ENCODE data around the gene ACOT2. TPM values are rescaled to one million over a fixed set of nuclear protein-coding genes. Genes with fewer than 3 reads are reported as not detected.

Gene ACOT2
- polyA plus RNA-seq, 1 donor, result 27.3 TPM

DNA sequence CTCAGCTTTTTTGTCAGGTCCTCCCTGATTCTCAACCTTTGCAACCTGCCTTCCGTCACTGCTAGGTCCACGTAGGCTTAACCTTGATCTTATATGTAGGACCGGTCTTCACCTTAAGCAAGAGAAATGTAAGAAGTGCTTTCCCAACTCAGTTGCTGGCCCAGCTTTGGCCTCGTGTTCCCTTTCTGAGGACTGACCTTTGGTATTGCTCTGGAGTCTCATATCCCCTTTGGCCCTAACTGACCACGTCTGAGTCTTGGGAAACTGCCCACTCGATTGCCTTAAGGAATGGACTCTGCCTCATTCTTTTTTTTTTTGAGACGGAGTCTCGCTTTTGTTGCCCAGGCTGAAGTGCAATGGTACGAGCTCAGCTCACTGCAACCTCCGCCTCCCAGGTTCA, 51.3 kb downstream of the ACOT2 start:
- no peak for DNase-seq

DNA sequence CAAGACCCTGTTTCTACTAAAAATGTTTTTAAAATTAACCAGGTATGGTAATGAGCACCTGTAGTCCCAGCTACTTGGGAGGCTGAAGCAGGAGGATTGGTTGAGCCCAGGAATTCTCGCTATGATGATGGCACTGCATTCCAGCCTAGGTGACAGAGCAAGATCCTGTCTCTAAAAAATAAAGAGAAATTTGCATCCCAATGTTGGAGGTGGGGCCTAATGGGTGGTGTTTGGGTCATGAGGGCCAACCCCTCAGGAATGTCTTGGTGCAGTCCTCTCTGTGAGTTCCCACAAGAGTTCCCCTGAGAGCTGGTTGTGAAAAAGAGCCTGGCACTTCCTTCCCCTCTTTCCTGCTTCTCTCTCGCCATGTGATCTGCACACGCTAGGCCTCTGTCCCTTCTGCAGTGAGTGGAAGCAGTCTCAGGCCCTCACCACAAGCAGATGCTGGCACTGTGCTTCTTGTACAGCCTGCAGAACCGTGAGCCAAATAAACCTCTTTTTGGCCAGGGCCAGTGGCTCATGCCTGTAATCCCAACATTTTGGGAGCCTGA, 54.6 kb downstream of the ACOT2 start:
- no peak for DNase-seq

Other genes with a start within 250 kb of the ACOT2 start
- 31.3 TPM for gene NUMB, start 110.7 kb upstream of the ACOT2 start, polyA plus RNA-seq (ENCODE audit: insufficient read length)
- gene RIOX1, start 78.3 kb upstream of the ACOT2 start, polyA plus RNA-seq (ENCODE audit: insufficient read length), result 5.5 TPM
- gene ACOT1, start 32.1 kb upstream of the ACOT2 start, polyA plus RNA-seq (ENCODE audit: insufficient read length), result 4.0 TPM
- 1.0 TPM for gene HEATR4, start 10.3 kb upstream of the ACOT2 start, polyA plus RNA-seq (ENCODE audit: insufficient read length)
- gene ACOT4, start 22.7 kb downstream of the ACOT2 start, polyA plus RNA-seq (ENCODE audit: insufficient read length), result 0.44 TPM
- 0.19 TPM for gene ACOT6, start 43.3 kb downstream of the ACOT2 start, polyA plus RNA-seq (ENCODE audit: insufficient read length)
- 6.0 TPM for gene DNAL1, start 75.8 kb downstream of the ACOT2 start, polyA plus RNA-seq (ENCODE audit: insufficient read length)
- 28.1 TPM for gene PNMA1, start 145.2 kb downstream of the ACOT2 start, polyA plus RNA-seq (ENCODE audit: insufficient read length)